Muscle layer of duodenum (tissue), 2 donors: Measurements from ENCODE around the gene KRT33B.

ENCODE experiments used
- H3K27ac ChIP-seq: one replicate; pipeline ENCODE4 v1.7.0; 2013; ENCODE audit warnings: mild to moderate bottlenecking, low read length
- H3K27me3 ChIP-seq: one replicate; pipeline ENCODE4 v1.7.0; 2013; ENCODE audit warnings: low read depth, mild to moderate bottlenecking, control low read depth, low read length
- H3K36me3 ChIP-seq, 2 donors: one replicate each; pipeline ENCODE4 v1.7.0; 2013; ENCODE audit warnings: low read length in 2 of 2, control low read depth in 1 of 2, mild to moderate bottlenecking in 1 of 2; ENCODE audit not compliant: insufficient read depth in 2 of 2, control insufficient read depth in 1 of 2
- H3K4me1 ChIP-seq, 2 donors: one replicate each; pipeline ENCODE4 v1.7.0; 2013; ENCODE audit warnings: low read length in 2 of 2, mild to moderate bottlenecking in 2 of 2, control low read depth in 1 of 2, moderate library complexity in 1 of 2; ENCODE audit not compliant: insufficient read depth in 2 of 2, control insufficient read depth in 1 of 2
- H3K4me3 ChIP-seq, 2 donors: one replicate each; pipeline ENCODE4 v1.7.0; 2013; ENCODE audit warnings: low read length in 2 of 2, low read depth in 1 of 2, mild to moderate bottlenecking in 1 of 2
- H3K9me3 ChIP-seq, 2 donors: one replicate each; pipeline ENCODE4 v1.7.0; 2013; ENCODE audit warnings: low read length in 2 of 2, control low read depth in 1 of 2, mild to moderate bottlenecking in 1 of 2; ENCODE audit not compliant: control insufficient read depth in 1 of 2
- donor health status: healthy.

KRT33B gene

DNA sequence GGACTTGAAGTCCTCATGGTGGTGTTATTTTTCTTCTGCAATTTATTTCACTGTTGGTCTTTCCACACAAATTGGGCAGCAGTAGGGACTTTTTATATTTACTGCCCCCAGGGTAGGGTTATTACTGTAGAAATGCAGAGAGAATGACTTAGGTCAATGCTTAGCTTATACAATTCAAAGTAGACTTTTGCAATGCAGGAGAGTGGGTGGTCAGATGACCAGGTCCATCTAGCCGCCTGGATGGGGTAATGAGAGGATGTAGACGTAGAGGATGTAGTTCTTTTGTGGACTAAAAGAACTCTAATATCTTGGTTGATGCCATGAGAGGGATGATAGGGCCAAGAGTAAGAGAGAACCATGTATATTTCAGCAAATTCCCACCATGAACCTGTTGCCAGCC, 51.4 kb downstream of the KRT33B start:
- Histone ChIP-seq H3K27ac (no peak overlapping the region), H3K9me3 (peaks cover 0 to 10% of the 10 kb centered on the region in 2 donors), H3K4me3 (no peak overlapping the region), H3K36me3 (no peaks in the 10 kb centered on the region), H3K4me1 (no peaks in the 10 kb centered on the region), H3K27me3 (no peaks in the 10 kb centered on the region)

DNA sequence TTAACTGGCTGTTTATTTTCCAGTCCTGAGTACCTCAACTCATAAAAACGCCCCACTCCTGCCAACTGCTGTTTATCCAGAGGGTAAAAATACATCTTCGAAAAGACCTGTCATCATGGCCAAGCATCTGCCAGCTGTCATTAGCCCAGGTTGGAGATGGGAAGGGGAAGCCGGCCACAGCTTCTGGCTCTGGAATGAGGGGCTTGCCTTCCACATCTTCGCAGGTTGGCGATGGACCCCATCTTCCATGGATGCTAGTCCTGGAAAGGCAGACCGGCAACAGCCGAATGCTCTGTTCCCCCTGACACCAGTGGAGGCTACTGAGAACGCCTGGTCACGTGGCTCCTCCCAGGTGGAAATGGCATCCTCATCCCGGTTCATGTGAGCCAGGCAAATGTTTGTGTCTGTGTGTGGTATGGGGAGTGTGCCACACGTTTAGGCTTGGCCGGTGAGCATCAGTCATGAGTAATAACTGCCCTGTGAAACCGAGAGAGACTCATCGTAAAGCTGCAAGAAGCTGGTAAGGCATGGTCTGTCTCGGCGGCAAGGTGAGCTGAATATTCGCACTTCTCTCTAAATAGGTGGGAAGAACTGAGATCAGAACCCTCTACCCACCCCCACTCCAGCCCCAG, 53.7 kb downstream of the KRT33B start:
- H3K4me3 ChIP-seq: no peak overlapping the region
- peaks cover 0 to 10% of the 10 kb centered on the region in 2 donors for H3K9me3 ChIP-seq
- H3K36me3 ChIP-seq: no peaks in the 10 kb centered on the region
- H3K27me3 ChIP-seq: no peaks in the 10 kb centered on the region
- no peak overlapping the region for H3K27ac ChIP-seq
- H3K4me1 ChIP-seq: no peaks in the 10 kb centered on the region

DNA sequence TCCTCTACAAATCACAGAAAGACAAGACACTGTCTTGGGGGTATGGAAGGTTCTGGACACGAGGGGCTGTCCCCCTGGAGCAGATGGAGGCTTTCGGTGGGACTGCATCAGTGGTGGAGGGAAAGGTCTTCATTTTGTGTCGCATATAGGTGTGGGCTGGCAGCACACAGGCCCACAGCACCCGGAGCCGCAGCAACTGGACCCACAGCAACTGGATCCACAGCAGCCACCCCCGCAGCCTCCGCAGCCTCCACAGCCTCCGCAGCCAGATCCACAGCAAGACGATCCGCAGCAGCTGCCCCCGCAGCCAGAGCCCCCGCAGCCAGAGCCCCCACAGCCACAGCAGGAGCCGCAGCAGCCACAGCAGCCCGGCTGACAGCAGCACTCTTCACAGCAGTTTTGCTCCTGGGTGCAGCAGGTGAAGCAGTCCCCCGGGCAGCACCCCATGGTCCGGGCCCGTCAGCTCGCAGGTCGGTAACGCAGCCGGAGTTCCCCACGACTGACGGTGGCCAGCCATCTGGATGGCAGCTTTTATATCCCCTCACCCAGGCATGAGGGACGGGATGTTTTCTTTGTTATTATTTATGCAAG, 54.3 kb downstream of the KRT33B start, which contains the start of gene KRTAP17-1:
Gene KRTAP17-1, minus strand, starts transcription at position 507 of the 591 bp plus-strand sequence. Its CDS starts 60 bp downstream, at position 447.
- Histone ChIP-seq H3K4me1 (no peaks in the 10 kb centered on the region), H3K36me3 (no peaks in the 10 kb centered on the region), H3K4me3 (no peak within 1 kb of the TSS), H3K27me3 (no peaks in the 10 kb centered on the region), H3K27ac (no peak within 1 kb of the TSS), H3K9me3 (peaks cover 0 to 6% of the 10 kb centered on the region in 2 donors)
